Gastroesophageal sphincter (tissue), 3 donors: Measurements from ENCODE around the gene C12orf75.

Experiments
- CTCF ChIP-seq, 4 experiments: fragments of 200-600 bp in 2 of 4; fragments of 450-650 bp in 2 of 4; sonication (generic) in 1 of 4; IDR thresholded peaks; one replicate each; pipeline ENCODE4 v1.5.1; 2017 to 2019; ENCODE audit warnings: antibody characterized with exemption in 4 of 4, mild to moderate bottlenecking in 2 of 4, moderate library complexity in 2 of 4
- EP300 ChIP-seq: sonication (generic); formaldehyde crosslinking; IDR thresholded peaks from one replicate; pipeline ENCODE4 v1.6.1; 2017; ENCODE audit warnings: antibody characterized with exemption, mild to moderate bottlenecking
- POLR2A ChIP-seq, 2 donors: fragments of 450-650 bp; IDR thresholded peaks; one replicate each; pipeline ENCODE4 v1.6.1; 2017; ENCODE audit warnings: antibody characterized with exemption in 2 of 2, mild to moderate bottlenecking in 2 of 2, moderate library complexity in 1 of 2
- POLR2AphosphoS5 ChIP-seq: sonication (generic); formaldehyde crosslinking; IDR thresholded peaks from one replicate; pipeline ENCODE4 v1.6.1; 2017; ENCODE audit warnings: antibody characterized with exemption

- no peak for TF ChIP-seq CTCF (IDR thresholded peaks at IDR 0.05)
- TF ChIP-seq POLR2A (IDR thresholded peaks at IDR 0.05), result no peak
- TF ChIP-seq POLR2AphosphoS5, result no peak
- TF ChIP-seq EP300, result no peak
Observed at GRCh38 chr12:105335856-105336255, 5.4 kb downstream of the C12orf75 start.
